ENCODE data around the gene TOMT.

Gene TOMT, protein sequence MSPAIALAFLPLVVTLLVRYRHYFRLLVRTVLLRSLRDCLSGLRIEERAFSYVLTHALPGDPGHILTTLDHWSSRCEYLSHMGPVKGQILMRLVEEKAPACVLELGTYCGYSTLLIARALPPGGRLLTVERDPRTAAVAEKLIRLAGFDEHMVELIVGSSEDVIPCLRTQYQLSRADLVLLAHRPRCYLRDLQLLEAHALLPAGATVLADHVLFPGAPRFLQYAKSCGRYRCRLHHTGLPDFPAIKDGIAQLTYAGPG

DNA sequence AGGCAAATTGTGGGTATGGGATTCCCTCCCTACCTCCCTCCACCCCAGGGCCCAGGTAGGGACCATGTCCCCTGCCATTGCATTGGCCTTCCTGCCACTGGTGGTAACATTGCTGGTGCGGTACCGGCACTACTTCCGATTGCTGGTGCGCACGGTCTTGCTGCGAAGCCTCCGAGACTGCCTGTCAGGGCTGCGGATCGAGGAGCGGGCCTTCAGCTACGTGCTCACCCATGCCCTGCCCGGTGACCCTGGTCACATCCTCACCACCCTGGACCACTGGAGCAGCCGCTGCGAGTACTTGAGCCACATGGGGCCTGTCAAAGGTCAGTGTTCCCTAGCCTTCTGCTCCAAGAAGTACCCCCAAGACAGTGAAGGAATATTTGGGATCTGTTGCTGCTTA, at the start of gene TOMT:
Gene TOMT, plus strand, starts transcription at position 37 of the 400 bp plus-strand sequence. Its CDS starts 28 bp downstream, at position 65.
- H3K4me3 ChIP-seq (ENCODE audit: low read depth in 1 of 2, low read length in 2 of 2) = no peak within 1 kb of the TSS
- H3K9ac ChIP-seq (ENCODE audit: low read depth in 1 of 2, low read length in 2 of 2) = no peak within 1 kb of the TSS
- no peaks in the 10 kb centered on the region for H3K27me3 ChIP-seq (ENCODE audit: control insufficient read depth in 1 of 2, insufficient read depth in 2 of 2, low read length in 2 of 2)
- H3K36me3 ChIP-seq (ENCODE audit: control insufficient read depth in 1 of 2, insufficient read depth in 2 of 2, low read length in 2 of 2) = peaks cover 4 to 26% of the 10 kb centered on the region in 2 donors
- no peak within 1 kb of the TSS for H3K27ac ChIP-seq (ENCODE audit: low read depth, low read length)
- peaks cover 24 to 26% of the 10 kb centered on the region in 2 donors for H3K4me1 ChIP-seq (ENCODE audit: control insufficient read depth in 1 of 2, insufficient read depth in 2 of 2, low read length in 2 of 2)
- no peaks in the 10 kb centered on the region for H3K9me3 ChIP-seq (ENCODE audit: control insufficient read depth in 1 of 2, low read length in 2 of 2)

DNA sequence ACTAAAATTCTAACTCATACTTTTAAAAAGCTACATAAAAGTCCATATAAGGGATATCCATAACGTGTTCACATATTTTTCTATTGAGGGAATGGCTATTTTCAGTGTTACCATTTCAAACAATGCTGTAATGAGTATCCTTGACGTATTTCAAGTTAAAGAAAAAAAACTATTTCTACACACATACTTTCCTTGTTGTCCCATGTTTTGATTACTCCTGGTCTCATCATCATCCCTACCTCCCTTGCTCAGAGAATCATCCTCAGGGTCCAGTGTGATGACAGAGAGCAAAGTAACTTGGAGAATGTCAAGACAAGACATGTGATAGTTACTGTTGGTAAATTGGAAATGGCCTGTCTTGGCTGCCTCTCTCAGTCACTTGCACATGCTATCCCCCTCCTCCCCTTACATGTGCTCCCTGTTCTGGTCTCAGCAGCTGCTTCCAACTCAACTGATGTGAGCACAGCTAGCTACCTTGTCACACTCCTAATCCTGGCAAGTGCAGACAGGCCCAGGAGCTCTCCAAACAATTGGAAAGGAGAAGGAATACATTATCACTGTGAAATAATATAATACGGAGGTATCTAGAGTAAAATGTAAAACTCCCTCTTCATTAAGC, 47.2 kb upstream of the TOMT start:
- no peaks in the 10 kb centered on the region for H3K27me3 ChIP-seq (ENCODE audit: control insufficient read depth in 1 of 2, insufficient read depth in 2 of 2, low read length in 2 of 2)
- H3K4me3 ChIP-seq (ENCODE audit: low read depth in 1 of 2, low read length in 2 of 2) = no peak overlapping the region
- no peak overlapping the region for H3K27ac ChIP-seq (ENCODE audit: low read depth, low read length)
- H3K9ac ChIP-seq (ENCODE audit: low read depth in 1 of 2, low read length in 2 of 2) = no peak overlapping the region
- no peaks in the 10 kb centered on the region for H3K9me3 ChIP-seq (ENCODE audit: control insufficient read depth in 1 of 2, low read length in 2 of 2)
- no peaks in the 10 kb centered on the region for H3K4me1 ChIP-seq (ENCODE audit: control insufficient read depth in 1 of 2, insufficient read depth in 2 of 2, low read length in 2 of 2)
- peaks cover 0 to 3% of the 10 kb centered on the region in 2 donors for H3K36me3 ChIP-seq (ENCODE audit: control insufficient read depth in 1 of 2, insufficient read depth in 2 of 2, low read length in 2 of 2)

DNA sequence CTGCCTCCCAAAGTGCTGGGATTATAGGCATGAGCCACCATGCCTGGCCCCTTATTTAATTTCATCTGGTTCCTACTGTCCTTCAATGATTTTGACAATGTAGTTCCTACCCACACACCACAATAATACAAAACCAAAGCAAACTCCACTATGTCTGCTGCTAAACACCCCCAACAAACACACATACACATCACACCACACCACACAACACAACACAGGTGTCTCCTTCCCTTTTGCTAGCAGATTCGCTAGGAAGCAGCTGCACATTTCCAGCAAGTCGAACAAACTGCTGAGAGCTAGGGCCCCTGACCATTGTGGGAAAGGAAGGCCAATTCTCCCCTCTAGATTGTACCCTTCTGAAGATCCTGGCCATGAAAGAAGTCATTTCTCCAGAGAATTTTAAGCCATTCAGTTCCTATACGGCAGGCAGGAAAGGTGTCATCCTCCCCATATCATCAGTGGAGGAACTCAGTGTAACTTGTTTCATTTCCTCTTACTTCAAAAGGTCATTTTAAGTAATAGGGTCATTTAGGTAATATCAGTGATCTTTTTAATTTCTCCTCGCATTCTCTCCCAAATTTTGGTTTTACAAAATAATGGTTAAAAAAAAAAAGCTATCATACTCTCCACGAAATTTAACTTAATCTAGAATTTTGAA, 43.9 kb upstream of the TOMT start:
- Histone ChIP-seq H3K27ac (ENCODE audit: low read depth, low read length) (no peak overlapping the region), H3K27me3 (ENCODE audit: control insufficient read depth in 1 of 2, insufficient read depth in 2 of 2, low read length in 2 of 2) (no peaks in the 10 kb centered on the region), H3K4me1 (ENCODE audit: control insufficient read depth in 1 of 2, insufficient read depth in 2 of 2, low read length in 2 of 2) (peaks cover 0 to 3% of the 10 kb centered on the region in 2 donors), H3K4me3 (ENCODE audit: low read depth in 1 of 2, low read length in 2 of 2) (no peak overlapping the region), H3K36me3 (ENCODE audit: control insufficient read depth in 1 of 2, insufficient read depth in 2 of 2, low read length in 2 of 2) (peaks cover 0 to 13% of the 10 kb centered on the region in 2 donors), H3K9ac (ENCODE audit: low read depth in 1 of 2, low read length in 2 of 2) (no peak overlapping the region), H3K9me3 (ENCODE audit: control insufficient read depth in 1 of 2, low read length in 2 of 2) (no peaks in the 10 kb centered on the region)

DNA sequence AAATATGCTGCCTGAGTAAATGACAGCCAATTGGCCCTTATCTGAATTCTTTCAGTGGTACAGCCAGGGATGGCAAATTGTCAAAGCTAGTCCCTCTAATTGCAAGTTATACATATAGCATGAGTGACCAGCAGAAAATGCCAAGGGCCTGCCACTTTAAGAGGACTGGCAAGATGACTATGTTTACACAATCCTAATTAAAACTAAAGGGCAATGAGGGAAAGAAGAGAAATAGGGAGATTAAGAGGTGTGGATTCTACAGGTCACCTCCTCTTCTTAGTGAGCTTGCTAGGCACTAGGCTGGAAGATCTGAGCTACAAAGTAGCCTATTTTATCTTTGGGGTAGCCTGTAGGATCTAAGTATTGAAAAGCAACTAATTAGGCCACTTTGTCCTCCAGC, 38.9 kb upstream of the TOMT start:
- peaks cover 16 to 26% of the 10 kb centered on the region in 2 donors for H3K4me1 ChIP-seq (ENCODE audit: control insufficient read depth in 1 of 2, insufficient read depth in 2 of 2, low read length in 2 of 2)
- no peak overlapping the region for H3K27ac ChIP-seq (ENCODE audit: low read depth, low read length)
- H3K4me3 ChIP-seq (ENCODE audit: low read depth in 1 of 2, low read length in 2 of 2) = no peak overlapping the region
- H3K36me3 ChIP-seq (ENCODE audit: control insufficient read depth in 1 of 2, insufficient read depth in 2 of 2, low read length in 2 of 2) = peaks cover 0 to 17% of the 10 kb centered on the region in 2 donors
- H3K9me3 ChIP-seq (ENCODE audit: control insufficient read depth in 1 of 2, low read length in 2 of 2) = no peaks in the 10 kb centered on the region
- H3K27me3 ChIP-seq (ENCODE audit: control insufficient read depth in 1 of 2, insufficient read depth in 2 of 2, low read length in 2 of 2) = no peaks in the 10 kb centered on the region
- H3K9ac ChIP-seq (ENCODE audit: low read depth in 1 of 2, low read length in 2 of 2) = no peak overlapping the region

DNA sequence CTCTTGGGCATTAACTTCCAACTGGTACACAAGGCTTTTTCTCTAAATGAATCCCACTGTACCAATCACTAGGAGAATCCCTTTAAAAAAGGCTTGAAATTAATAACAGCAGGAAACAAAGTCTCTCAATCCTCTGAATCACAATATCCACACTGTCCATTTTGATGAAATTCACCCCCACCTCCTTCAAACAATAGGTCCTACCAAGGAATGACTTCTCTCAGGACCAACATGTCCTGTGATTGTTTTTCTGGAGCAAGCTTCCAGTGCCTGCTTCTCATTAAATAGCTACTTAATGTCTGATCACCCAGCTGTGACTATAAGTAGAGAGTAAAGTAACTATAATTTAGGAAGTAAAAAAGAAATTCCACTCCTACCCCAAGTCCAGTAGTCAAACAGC, 38.5 kb upstream of the TOMT start:
- Histone ChIP-seq H3K9ac (ENCODE audit: low read depth in 1 of 2, low read length in 2 of 2) (no peak overlapping the region), H3K36me3 (ENCODE audit: control insufficient read depth in 1 of 2, insufficient read depth in 2 of 2, low read length in 2 of 2) (peaks cover 0 to 16% of the 10 kb centered on the region in 2 donors), H3K4me3 (ENCODE audit: low read depth in 1 of 2, low read length in 2 of 2) (no peak overlapping the region), H3K4me1 (ENCODE audit: control insufficient read depth in 1 of 2, insufficient read depth in 2 of 2, low read length in 2 of 2) (peaks cover 16 to 30% of the 10 kb centered on the region in 2 donors), H3K27ac (ENCODE audit: low read depth, low read length) (no peak overlapping the region), H3K9me3 (ENCODE audit: control insufficient read depth in 1 of 2, low read length in 2 of 2) (no peaks in the 10 kb centered on the region), H3K27me3 (ENCODE audit: control insufficient read depth in 1 of 2, insufficient read depth in 2 of 2, low read length in 2 of 2) (no peaks in the 10 kb centered on the region)

DNA sequence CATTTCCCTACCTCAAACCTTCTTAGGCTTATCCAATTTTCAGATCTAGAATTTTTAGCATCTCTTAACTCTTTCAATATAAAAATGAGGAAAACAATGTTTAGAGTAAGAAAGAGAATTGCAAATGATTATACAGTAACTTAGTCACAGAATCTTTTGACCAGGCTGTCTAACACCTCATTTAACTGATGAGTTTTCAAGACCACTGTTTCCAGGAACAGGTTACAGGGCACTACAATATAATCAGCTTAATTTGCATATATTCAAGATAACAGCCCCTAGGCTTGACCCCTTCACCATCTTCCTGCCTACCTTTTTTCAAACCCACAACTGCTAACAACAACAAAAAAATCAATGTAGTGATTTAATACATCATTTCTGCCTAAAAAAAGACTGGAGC, 38.0 kb upstream of the TOMT start:
- H3K36me3 ChIP-seq (ENCODE audit: control insufficient read depth in 1 of 2, insufficient read depth in 2 of 2, low read length in 2 of 2) = peaks cover 0 to 16% of the 10 kb centered on the region in 2 donors
- H3K9ac ChIP-seq (ENCODE audit: low read depth in 1 of 2, low read length in 2 of 2) = no peak overlapping the region
- no peaks in the 10 kb centered on the region for H3K27me3 ChIP-seq (ENCODE audit: control insufficient read depth in 1 of 2, insufficient read depth in 2 of 2, low read length in 2 of 2)
- peaks cover 16 to 34% of the 10 kb centered on the region in 2 donors for H3K4me1 ChIP-seq (ENCODE audit: control insufficient read depth in 1 of 2, insufficient read depth in 2 of 2, low read length in 2 of 2)
- H3K4me3 ChIP-seq (ENCODE audit: low read depth in 1 of 2, low read length in 2 of 2) = no peak overlapping the region
- no peak overlapping the region for H3K27ac ChIP-seq (ENCODE audit: low read depth, low read length)
- no peaks in the 10 kb centered on the region for H3K9me3 ChIP-seq (ENCODE audit: control insufficient read depth in 1 of 2, low read length in 2 of 2)

DNA sequence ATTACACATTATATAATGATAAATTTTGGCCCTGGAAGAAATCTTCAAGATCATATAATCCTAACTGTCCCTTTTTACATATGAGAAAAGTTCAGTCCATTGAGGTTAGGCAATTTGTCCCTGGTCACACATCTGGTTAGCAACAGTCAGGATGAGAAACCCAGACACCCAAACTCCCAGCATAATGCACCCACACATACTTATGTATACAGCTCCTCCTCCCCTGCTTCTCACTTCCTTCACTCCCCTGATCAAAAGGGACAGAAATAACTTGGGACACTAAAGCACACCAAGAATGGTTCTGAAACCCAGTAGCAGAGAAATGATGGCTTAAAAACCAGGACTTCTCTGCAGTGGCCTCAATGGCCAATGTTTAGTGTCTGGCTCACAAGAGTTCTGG, 36.5 kb upstream of the TOMT start:
- H3K27me3 ChIP-seq (ENCODE audit: control insufficient read depth in 1 of 2, insufficient read depth in 2 of 2, low read length in 2 of 2) = no peaks in the 10 kb centered on the region
- peaks cover 16 to 35% of the 10 kb centered on the region in 2 donors for H3K4me1 ChIP-seq (ENCODE audit: control insufficient read depth in 1 of 2, insufficient read depth in 2 of 2, low read length in 2 of 2)
- H3K9ac ChIP-seq (ENCODE audit: low read depth in 1 of 2, low read length in 2 of 2) = peak overlapping the region in 1 of 2 donors; percentile 27
- H3K4me3 ChIP-seq (ENCODE audit: low read depth in 1 of 2, low read length in 2 of 2) = no peak overlapping the region
- H3K27ac ChIP-seq (ENCODE audit: low read depth, low read length) = peak overlapping the region; percentile 26
- H3K36me3 ChIP-seq (ENCODE audit: control insufficient read depth in 1 of 2, insufficient read depth in 2 of 2, low read length in 2 of 2) = peaks cover 0 to 16% of the 10 kb centered on the region in 2 donors
- H3K9me3 ChIP-seq (ENCODE audit: control insufficient read depth in 1 of 2, low read length in 2 of 2) = no peaks in the 10 kb centered on the region

DNA sequence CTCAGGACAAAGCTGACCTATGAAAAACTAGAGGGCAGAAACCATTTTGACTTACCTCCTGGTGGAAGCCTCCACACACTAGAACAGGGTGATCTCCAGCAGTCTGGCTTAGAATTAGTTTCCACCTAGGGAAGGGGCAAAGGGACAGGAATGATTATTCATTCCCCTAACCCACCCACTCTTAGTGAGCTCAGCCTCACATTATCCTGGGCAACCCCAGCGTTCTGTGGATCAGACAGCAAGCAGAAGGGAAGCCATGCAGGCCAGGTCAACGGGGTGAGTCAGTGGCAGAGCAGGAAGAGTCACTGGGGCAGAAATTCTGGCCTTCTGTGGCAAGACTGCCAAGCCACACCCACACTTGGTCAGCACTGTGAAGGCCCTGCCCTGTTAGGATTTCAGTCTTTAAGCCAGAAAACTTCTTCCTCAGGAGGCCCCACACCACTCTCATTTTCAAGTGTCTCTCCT, 35.9 kb upstream of the TOMT start:
- Histone ChIP-seq H3K4me1 (ENCODE audit: control insufficient read depth in 1 of 2, insufficient read depth in 2 of 2, low read length in 2 of 2) (peaks cover 16 to 35% of the 10 kb centered on the region in 2 donors), H3K27ac (ENCODE audit: low read depth, low read length) (peak overlapping the region; percentile 26), H3K4me3 (ENCODE audit: low read depth in 1 of 2, low read length in 2 of 2) (no peak overlapping the region), H3K27me3 (ENCODE audit: control insufficient read depth in 1 of 2, insufficient read depth in 2 of 2, low read length in 2 of 2) (no peaks in the 10 kb centered on the region), H3K9me3 (ENCODE audit: control insufficient read depth in 1 of 2, low read length in 2 of 2) (no peaks in the 10 kb centered on the region), H3K36me3 (ENCODE audit: control insufficient read depth in 1 of 2, insufficient read depth in 2 of 2, low read length in 2 of 2) (peaks cover 0 to 16% of the 10 kb centered on the region in 2 donors), H3K9ac (ENCODE audit: low read depth in 1 of 2, low read length in 2 of 2) (peak overlapping the region; percentile 27 to 34)

DNA sequence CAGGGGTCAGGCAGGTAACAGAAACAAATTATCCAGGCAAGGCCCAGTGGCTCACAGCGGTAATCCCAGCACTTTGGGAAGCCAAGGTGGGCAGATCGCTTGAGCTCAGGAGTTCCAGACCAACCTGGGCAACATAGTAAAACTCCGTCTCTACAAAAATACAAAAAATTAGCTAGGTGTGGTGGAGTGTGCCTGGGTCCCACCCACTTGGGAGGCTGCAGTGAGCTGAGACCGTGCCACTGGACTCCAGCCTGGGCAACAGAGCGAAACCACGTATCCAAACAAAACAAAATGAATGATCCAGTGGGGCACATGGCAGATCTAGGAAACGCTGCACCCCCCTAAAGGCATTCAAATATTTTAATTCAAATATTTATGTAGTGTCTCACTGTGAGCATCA, 35.2 kb upstream of the TOMT start:
- Histone ChIP-seq H3K27ac (ENCODE audit: low read depth, low read length) (peak overlapping the region; percentile 13), H3K9me3 (ENCODE audit: control insufficient read depth in 1 of 2, low read length in 2 of 2) (no peaks in the 10 kb centered on the region), H3K27me3 (ENCODE audit: control insufficient read depth in 1 of 2, insufficient read depth in 2 of 2, low read length in 2 of 2) (no peaks in the 10 kb centered on the region), H3K4me3 (ENCODE audit: low read depth in 1 of 2, low read length in 2 of 2) (no peak overlapping the region), H3K9ac (ENCODE audit: low read depth in 1 of 2, low read length in 2 of 2) (peak overlapping the region in 1 of 2 donors; percentile 34), H3K4me1 (ENCODE audit: control insufficient read depth in 1 of 2, insufficient read depth in 2 of 2, low read length in 2 of 2) (peaks cover 16 to 39% of the 10 kb centered on the region in 2 donors), H3K36me3 (ENCODE audit: control insufficient read depth in 1 of 2, insufficient read depth in 2 of 2, low read length in 2 of 2) (peaks cover 0 to 15% of the 10 kb centered on the region in 2 donors)

DNA sequence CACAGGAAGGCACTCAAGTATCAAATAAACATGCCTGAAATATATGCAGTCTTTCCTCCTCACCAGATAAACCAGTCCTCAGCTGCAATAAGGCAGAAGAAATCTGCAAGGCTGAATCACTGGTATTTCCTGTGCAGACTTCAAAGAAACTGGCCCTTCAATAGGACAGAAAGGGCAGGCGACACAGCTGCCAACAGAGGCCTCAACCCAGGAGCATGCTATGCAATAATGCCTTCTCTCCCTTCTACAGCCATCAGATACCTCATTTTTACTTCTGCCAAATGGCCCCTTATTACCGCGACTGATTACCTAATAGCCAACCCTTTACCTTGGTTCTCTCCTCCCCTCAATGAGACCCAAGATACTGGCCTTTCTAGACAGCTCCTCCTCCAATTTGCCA, 33.4 kb upstream of the TOMT start:
- H3K4me1 ChIP-seq (ENCODE audit: control insufficient read depth in 1 of 2, insufficient read depth in 2 of 2, low read length in 2 of 2) = peaks cover 16 to 31% of the 10 kb centered on the region in 2 donors
- H3K27ac ChIP-seq (ENCODE audit: low read depth, low read length) = peak overlapping the region; percentile 7
- peaks cover 0 to 6% of the 10 kb centered on the region in 2 donors for H3K36me3 ChIP-seq (ENCODE audit: control insufficient read depth in 1 of 2, insufficient read depth in 2 of 2, low read length in 2 of 2)
- H3K9me3 ChIP-seq (ENCODE audit: control insufficient read depth in 1 of 2, low read length in 2 of 2) = no peaks in the 10 kb centered on the region
- H3K9ac ChIP-seq (ENCODE audit: low read depth in 1 of 2, low read length in 2 of 2) = no peak overlapping the region
- H3K27me3 ChIP-seq (ENCODE audit: control insufficient read depth in 1 of 2, insufficient read depth in 2 of 2, low read length in 2 of 2) = no peaks in the 10 kb centered on the region
- H3K4me3 ChIP-seq (ENCODE audit: low read depth in 1 of 2, low read length in 2 of 2) = no peak overlapping the region
